ENCODE results near the gene GRAMD2A.

GRAMD2A gene

GRCh38 chr15:72193836-72194396 lies 3.7 kb downstream of the GRAMD2A start:
- no peak overlapping the region for H3K4me2 ChIP-seq (ENCODE audit: low read length)
- no peak for TF ChIP-seq CTCF (IDR thresholded peaks at IDR 0.05; ENCODE audit: low read length)
- TF ChIP-seq EZH2 (IDR thresholded peaks at IDR 0.05; ENCODE audit: borderline replicate concordance, low read length): no peak
- H3F3A ChIP-seq (ENCODE audit: insufficient read depth, low read length): no peaks in the 10 kb centered on the region
- no peaks in the 10 kb centered on the region for H3K9me2 ChIP-seq (ENCODE audit: low read depth, low read length)
- H3K9me3 ChIP-seq (ENCODE audit: low read length): no peaks in the 10 kb centered on the region
- H3K79me2 ChIP-seq (ENCODE audit: insufficient read depth, low read length): no peaks in the 10 kb centered on the region
- H4K20me1 ChIP-seq (ENCODE audit: insufficient read depth, low read length): no peaks in the 10 kb centered on the region
- no peak overlapping the region for H3K9ac ChIP-seq (ENCODE audit: low read length)
- H3K27ac ChIP-seq (ENCODE audit: low read depth, low read length, poor library complexity, severe bottlenecking): no peak overlapping the region
- H3K4me3 ChIP-seq (ENCODE audit: low read depth, low read length, poor library complexity, severe bottlenecking): no peak overlapping the region
- no peak overlapping the region for H2AFZ ChIP-seq (ENCODE audit: low read length)
- H3K27me3 ChIP-seq (ENCODE audit: insufficient read depth, low read length): no peaks in the 10 kb centered on the region
- H3K4me1 ChIP-seq (ENCODE audit: insufficient read depth, low read length, severe bottlenecking): peaks cover 5% of the 10 kb centered on the region
- peaks cover 12% of the 10 kb centered on the region for H3K36me3 ChIP-seq (ENCODE audit: insufficient read depth, low read length)

- Histone ChIP-seq H3K27me3 (ENCODE audit: insufficient read depth, low read length) (no peaks in the 10 kb centered on the region), H3K79me2 (ENCODE audit: insufficient read depth, low read length) (no peaks in the 10 kb centered on the region), H3K4me3 (ENCODE audit: low read depth, low read length, poor library complexity, severe bottlenecking) (no peak overlapping the region), H3K4me1 (ENCODE audit: insufficient read depth, low read length, severe bottlenecking) (peaks cover 5% of the 10 kb centered on the region), H3K4me2 (ENCODE audit: low read length) (no peak overlapping the region), H4K20me1 (ENCODE audit: insufficient read depth, low read length) (no peaks in the 10 kb centered on the region), H3F3A (ENCODE audit: insufficient read depth, low read length) (no peaks in the 10 kb centered on the region), H3K36me3 (ENCODE audit: insufficient read depth, low read length) (no peaks in the 10 kb centered on the region), H3K9me3 (ENCODE audit: low read length) (no peaks in the 10 kb centered on the region), H3K9ac (ENCODE audit: low read length) (no peak overlapping the region), H2AFZ (ENCODE audit: low read length) (no peak overlapping the region), H3K9me2 (ENCODE audit: low read depth, low read length) (no peaks in the 10 kb centered on the region), H3K27ac (ENCODE audit: low read depth, low read length, poor library complexity, severe bottlenecking) (no peak overlapping the region)
- TF ChIP-seq CTCF (IDR thresholded peaks at IDR 0.05; ENCODE audit: low read length) (no peak), EZH2 (IDR thresholded peaks at IDR 0.05; ENCODE audit: borderline replicate concordance, low read length) (no peak)
These were observed 5.2 kb downstream of the GRAMD2A start for GRCh38 chr15:72192416-72192815.

GRCh38 chr15:72189250-72189902 lies 8.2 kb downstream of the GRAMD2A start:
- TF ChIP-seq EZH2 (IDR thresholded peaks at IDR 0.05; ENCODE audit: borderline replicate concordance, low read length) (no peak), CTCF (IDR thresholded peaks at IDR 0.05; ENCODE audit: low read length) (no peak)
- H3K4me2 ChIP-seq (ENCODE audit: low read length): no peak overlapping the region
- no peak overlapping the region for H2AFZ ChIP-seq (ENCODE audit: low read length)
- no peaks in the 10 kb centered on the region for H3K9me2 ChIP-seq (ENCODE audit: low read depth, low read length)
- no peaks in the 10 kb centered on the region for H3K27me3 ChIP-seq (ENCODE audit: insufficient read depth, low read length)
- H3K36me3 ChIP-seq (ENCODE audit: insufficient read depth, low read length): no peaks in the 10 kb centered on the region
- no peaks in the 10 kb centered on the region for H4K20me1 ChIP-seq (ENCODE audit: insufficient read depth, low read length)
- no peaks in the 10 kb centered on the region for H3F3A ChIP-seq (ENCODE audit: insufficient read depth, low read length)
- no peak overlapping the region for H3K27ac ChIP-seq (ENCODE audit: low read depth, low read length, poor library complexity, severe bottlenecking)
- no peaks in the 10 kb centered on the region for H3K79me2 ChIP-seq (ENCODE audit: insufficient read depth, low read length)
- H3K9ac ChIP-seq (ENCODE audit: low read length): no peak overlapping the region
- no peaks in the 10 kb centered on the region for H3K9me3 ChIP-seq (ENCODE audit: low read length)
- no peak overlapping the region for H3K4me3 ChIP-seq (ENCODE audit: low read depth, low read length, poor library complexity, severe bottlenecking)
- H3K4me1 ChIP-seq (ENCODE audit: insufficient read depth, low read length, severe bottlenecking): no peaks in the 10 kb centered on the region
